Esophagus squamous epithelium (tissue), 5 donors: ENCODE results near the gene PGRMC1. TPM values are rescaled to one million over a fixed set of nuclear protein-coding genes. Genes with fewer than 3 reads are reported as not detected.
"Not testable (repeated sequence)": the region's sequence is repeated elsewhere in the genome, so short reads cannot be mapped to it uniquely, and the experiment has no call there.

Experiments
- DNase-seq: peaks from one replicate; lab custom pipeline; 2025; lab: John Stamatoyannopoulos, UW
- H3K27ac ChIP-seq, 4 donors: fragments of 200-600 bp; sonication (generic); one replicate each; pipeline ENCODE4 v1.5.1; 2016 to 2019; ENCODE audit warnings: mild to moderate bottlenecking in 1 of 4
- H3K27me3 ChIP-seq, 4 donors: fragments of 200-600 bp; sonication (generic); 1 replicate in 3 of 4; 2 replicates in 1 of 4; pipeline versions ENCODE4 v1.5.1 to v1.6.0; 2017 to 2021; ENCODE audit warnings: antibody characterized with exemption in 1 of 4
- H3K36me3 ChIP-seq, 3 donors: fragments of 200-600 bp; sonication (generic); one replicate each; pipeline ENCODE4 v1.5.1; 2016 to 2019
- H3K4me1 ChIP-seq, 3 donors: fragments of 200-600 bp; sonication (generic); one replicate each; pipeline ENCODE4 v1.5.1; 2017 to 2019
- H3K4me3 ChIP-seq, 4 donors: fragments of 200-600 bp; sonication (generic); 1 replicate in 3 of 4; 2 replicates in 1 of 4; pipeline ENCODE4 v1.5.1; 2016 to 2019; ENCODE audit warnings: mild to moderate bottlenecking in 2 of 4, moderate library complexity in 1 of 4
- H3K9me3 ChIP-seq, 3 donors: fragments of 200-600 bp; sonication (generic); one replicate each; pipeline ENCODE4 v1.5.1; 2016 to 2019
- POLR2A ChIP-seq, 4 donors: fragments of 450-650 bp; IDR thresholded peaks; one replicate each; pipeline ENCODE4 v1.6.1; 2017; ENCODE audit warnings: antibody characterized with exemption in 4 of 4, mild to moderate bottlenecking in 4 of 4, moderate library complexity in 3 of 4
- WGBS, 2 donors: methylation state at CpG; one replicate each; pipeline ENCODE4 v1.1.5; 2018; 5-methylcytosine and 5-hydroxymethylcytosine counted together
- intact Hi-C: fragments of 100-400 bp; cut with DNase I; formaldehyde crosslinking; loops from one replicate; pipeline ENCODE4 v1.15.0; 2022
- total RNA-seq, 4 donors: library from RNA; depleted of rRNA; stranded (reverse); fragments of >200 nt; gene quantifications; one replicate each; pipeline ENCODE4 v1.1.0, GENCODE V29; 2016
- TF ChIP-seq, protein P1 (sequence below), 6 experiments: fragments of 450-650 bp in 4 of 6; fragments of 200-600 bp in 2 of 6; sonication (generic) in 2 of 6; IDR thresholded peaks; one replicate each; pipeline ENCODE4 v1.5.1; 2016 to 2019; ENCODE audit warnings: antibody characterized with exemption in 6 of 6, mild to moderate bottlenecking in 4 of 6, moderate library complexity in 4 of 6
- donor health status: DM: yes; HTN: yes; CAD: no.

Gene PGRMC1
- total RNA-seq, 4 donors from 2014 or later = 50.5 to 105 (median 68.3) TPM

GRCh38 chrX:119208401-119209057 lies 27.6 kb upstream of the PGRMC1 start:
- Histone ChIP-seq H3K27me3 (no peaks in the 10 kb centered on the region), H3K9me3 (no peaks in the 10 kb centered on the region), H3K27ac (no peak overlapping the region), H3K4me1 (no peaks in the 10 kb centered on the region), H3K4me3 (no peak overlapping the region), H3K36me3 (no peaks in the 10 kb centered on the region)
- TF ChIP-seq, protein P1, sequence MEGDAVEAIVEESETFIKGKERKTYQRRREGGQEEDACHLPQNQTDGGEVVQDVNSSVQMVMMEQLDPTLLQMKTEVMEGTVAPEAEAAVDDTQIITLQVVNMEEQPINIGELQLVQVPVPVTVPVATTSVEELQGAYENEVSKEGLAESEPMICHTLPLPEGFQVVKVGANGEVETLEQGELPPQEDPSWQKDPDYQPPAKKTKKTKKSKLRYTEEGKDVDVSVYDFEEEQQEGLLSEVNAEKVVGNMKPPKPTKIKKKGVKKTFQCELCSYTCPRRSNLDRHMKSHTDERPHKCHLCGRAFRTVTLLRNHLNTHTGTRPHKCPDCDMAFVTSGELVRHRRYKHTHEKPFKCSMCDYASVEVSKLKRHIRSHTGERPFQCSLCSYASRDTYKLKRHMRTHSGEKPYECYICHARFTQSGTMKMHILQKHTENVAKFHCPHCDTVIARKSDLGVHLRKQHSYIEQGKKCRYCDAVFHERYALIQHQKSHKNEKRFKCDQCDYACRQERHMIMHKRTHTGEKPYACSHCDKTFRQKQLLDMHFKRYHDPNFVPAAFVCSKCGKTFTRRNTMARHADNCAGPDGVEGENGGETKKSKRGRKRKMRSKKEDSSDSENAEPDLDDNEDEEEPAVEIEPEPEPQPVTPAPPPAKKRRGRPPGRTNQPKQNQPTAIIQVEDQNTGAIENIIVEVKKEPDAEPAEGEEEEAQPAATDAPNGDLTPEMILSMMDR (IDR thresholded peaks at IDR 0.05) = no peak
- no peak for TF ChIP-seq POLR2A (IDR thresholded peaks at IDR 0.05)
- DNase-seq = no peak
- intact Hi-C loops = no loop called here
- WGBS, 2 donors = 81 to 100% methylated on average over 1 to 6 of the region's 37 CpGs

DNA sequence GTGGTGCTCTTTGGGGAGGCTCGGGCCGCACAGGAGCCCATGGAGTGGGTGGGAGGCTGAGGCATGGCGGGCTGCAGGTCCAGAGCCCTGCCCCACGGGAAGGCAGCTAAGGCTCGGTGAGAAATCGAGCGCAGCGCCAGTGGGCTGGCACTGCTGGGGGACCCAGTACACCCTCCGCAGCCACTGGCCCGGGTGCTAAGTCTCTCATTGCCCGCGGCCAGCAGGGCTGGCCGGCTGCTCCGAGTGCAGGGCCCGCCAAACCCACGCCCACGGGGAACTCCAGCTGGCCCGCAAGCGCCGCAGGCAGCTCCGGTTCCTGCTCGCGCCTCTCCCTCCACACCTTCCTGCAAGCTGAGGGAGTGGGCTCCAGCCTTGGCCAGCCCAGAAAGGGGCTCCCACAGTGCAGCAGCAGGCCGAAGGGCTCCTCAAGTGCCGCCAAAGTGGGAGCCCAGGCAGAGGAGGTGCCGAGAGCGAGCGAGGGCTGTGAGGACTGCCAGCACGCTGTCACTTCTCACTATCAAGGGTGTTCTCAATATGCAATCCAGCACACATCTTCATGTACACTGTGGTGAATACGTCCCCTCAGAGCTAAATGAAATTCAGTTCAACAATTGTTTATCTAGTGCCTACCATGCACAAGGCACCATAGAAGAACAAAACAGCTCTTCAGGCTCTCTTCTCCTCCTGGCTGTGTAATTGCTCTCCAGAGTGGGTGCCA lies 25.0 kb upstream of the PGRMC1 start:
- H3K27me3 ChIP-seq, H3K4me1 ChIP-seq, DNase-seq, H3K27ac ChIP-seq, H3K9me3 ChIP-seq, H3K36me3 ChIP-seq, H3K4me3 ChIP-seq, intact Hi-C loops: not testable (repeated sequence)
- no CpG with 5 or more reads among the region's 30 CpGs for WGBS, 2 donors

- H3K4me3 ChIP-seq = no peak overlapping the region
- no peaks in the 10 kb centered on the region for H3K36me3 ChIP-seq
- no peaks in the 10 kb centered on the region for H3K4me1 ChIP-seq
- no peaks in the 10 kb centered on the region for H3K27me3 ChIP-seq
- H3K9me3 ChIP-seq = no peaks in the 10 kb centered on the region
- H3K27ac ChIP-seq = no peak overlapping the region
- TF ChIP-seq POLR2A (IDR thresholded peaks at IDR 0.05) = no peak
- TF ChIP-seq, protein P1 (IDR thresholded peaks at IDR 0.05) = no peak
- WGBS, 2 donors = 78% methylated on average over 1 of the region's 1 CpG; no CpG with 5 or more reads in 1 of the 2 donors
- no peak for DNase-seq
- intact Hi-C loops = no loop called here
Measured at GRCh38 chrX:119211649-119212014, 24.5 kb upstream of the PGRMC1 start.

- Histone ChIP-seq H3K4me3 (no peak overlapping the region), H3K4me1 (no peaks in the 10 kb centered on the region), H3K9me3 (no peaks in the 10 kb centered on the region), H3K27ac (no peak overlapping the region), H3K27me3 (no peaks in the 10 kb centered on the region), H3K36me3 (no peaks in the 10 kb centered on the region)
- WGBS, 2 donors = 34% methylated on average over 4 of the region's 4 CpGs; no CpG with 5 or more reads in 1 of the 2 donors
- TF ChIP-seq, protein P1 (IDR thresholded peaks at IDR 0.05) = peak in 4 of 6 experiments; percentile 7 to 38 (median 26)
- no peak for TF ChIP-seq POLR2A (IDR thresholded peaks at IDR 0.05)
- no peak for DNase-seq
- intact Hi-C loops = no loop called here
Measured at GRCh38 chrX:119218198-119218597, 17.9 kb upstream of the PGRMC1 start.

GRCh38 chrX:119222932-119223331 lies 13.2 kb upstream of the PGRMC1 start:
- no peaks in the 10 kb centered on the region for H3K27me3 ChIP-seq
- H3K4me3 ChIP-seq = no peak overlapping the region
- H3K36me3 ChIP-seq = no peaks in the 10 kb centered on the region
- DNase-seq = no peak
- no peak overlapping the region for H3K27ac ChIP-seq
- no peaks in the 10 kb centered on the region for H3K9me3 ChIP-seq
- WGBS, 2 donors = 74% methylated on average over 15 of the region's 37 CpGs; no CpG with 5 or more reads in 1 of the 2 donors
- TF ChIP-seq, protein P1 (IDR thresholded peaks at IDR 0.05) = no peak
- TF ChIP-seq POLR2A (IDR thresholded peaks at IDR 0.05) = no peak
- intact Hi-C loops = no loop called here
- no peaks in the 10 kb centered on the region for H3K4me1 ChIP-seq
